RWPE2 (cell line): ENCODE measurements around the gene GTPBP6.
"Not testable (repeated sequence)": the region's sequence is repeated elsewhere in the genome, so short reads cannot be mapped to it uniquely, and the experiment has no call there.

ENCODE experiments used
- ATAC-seq: fragments of 200-7000 bp; cut with Tn5 transposase; 3 replicates; pipeline ENCODE4 v1.9.1; 2021; ENCODE audit warnings: low read depth
- DNase-seq: peaks from one replicate; pipeline ENCODE4 v3.0.0-alpha.2; 2020; ENCODE audit warnings: low spot score
- H3K27ac ChIP-seq: fragments of 450-650 bp; 2 replicates; pipeline ENCODE4 v1.5.1; 2017; ENCODE audit warnings: mild to moderate bottlenecking; ENCODE audit not compliant: poor library complexity, severe bottlenecking
- H3K27me3 ChIP-seq: fragments of 250-450 bp; sonication (Bioruptor Pico); 2 replicates; pipeline ENCODE4 v1.5.1; 2021; ENCODE audit warnings: mild to moderate bottlenecking, moderate library complexity; ENCODE audit not compliant: insufficient read depth, poor library complexity, severe bottlenecking
- H3K36me3 ChIP-seq: fragments of 250-450 bp; sonication (Bioruptor Pico); 2 replicates; pipeline ENCODE4 v1.5.1; 2020; ENCODE audit warnings: low read depth, mild to moderate bottlenecking, moderate library complexity
- H3K4me1 ChIP-seq: fragments of 250-450 bp; sonication (Bioruptor Pico); 2 replicates; pipeline ENCODE4 v1.5.1; 2021; ENCODE audit warnings: mild to moderate bottlenecking, moderate library complexity; ENCODE audit not compliant: insufficient read depth, poor library complexity, severe bottlenecking
- H3K4me3 ChIP-seq: fragments of 250-450 bp; sonication (Bioruptor Pico); 2 replicates; pipeline ENCODE4 v1.5.1; 2021; ENCODE audit warnings: mild to moderate bottlenecking, moderate library complexity; ENCODE audit not compliant: severe bottlenecking
- H3K9me3 ChIP-seq: fragments of 250-450 bp; sonication (Bioruptor Pico); 2 replicates; pipeline ENCODE4 v1.5.1; 2021; ENCODE audit warnings: mild to moderate bottlenecking, moderate library complexity; ENCODE audit not compliant: severe bottlenecking
- TF ChIP-seq, protein P1 (sequence below): fragments of 450-650 bp; IDR thresholded peaks from one replicate; pipeline ENCODE4 v1.5.1; 2017; ENCODE audit warnings: mild to moderate bottlenecking, moderate library complexity; ENCODE audit not compliant: poor library complexity, severe bottlenecking

Gene GTPBP6

DNA sequence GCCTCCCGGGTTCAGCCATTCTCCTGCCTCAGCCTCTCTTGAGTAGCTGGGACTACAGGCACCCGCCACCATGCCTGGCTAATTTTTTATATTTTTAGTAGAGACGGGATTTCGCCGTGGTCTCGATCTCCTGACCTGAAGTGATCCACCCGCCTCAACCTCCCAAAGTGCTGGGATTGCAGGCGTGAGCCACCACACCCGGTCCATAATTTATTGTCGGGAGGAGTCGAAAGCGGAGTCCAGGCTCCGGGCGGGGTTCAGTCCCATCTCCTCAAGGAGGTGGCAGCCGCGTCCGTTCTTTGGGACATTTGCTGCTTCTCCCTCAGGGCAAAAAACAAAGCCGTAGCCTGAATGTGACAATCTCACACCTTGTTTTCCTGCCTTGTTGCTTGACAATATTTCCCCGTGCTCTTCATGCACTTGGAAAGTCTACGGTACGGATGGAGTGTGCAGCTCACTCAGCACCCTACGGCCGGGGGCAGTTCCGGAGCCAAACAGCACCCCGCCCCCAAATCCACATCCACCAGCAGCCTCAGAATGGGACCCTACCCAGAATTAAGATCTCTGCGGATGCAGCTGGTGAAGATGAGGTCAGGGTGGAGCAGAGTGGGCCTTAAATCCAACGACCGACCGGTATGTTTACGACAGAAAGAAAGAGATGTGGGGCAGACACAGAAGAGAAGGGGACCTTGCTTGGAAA is 9.6 kb downstream of the GTPBP6 start:
- no peaks in the 10 kb centered on the region for H3K4me1 ChIP-seq
- TF ChIP-seq, protein P1, sequence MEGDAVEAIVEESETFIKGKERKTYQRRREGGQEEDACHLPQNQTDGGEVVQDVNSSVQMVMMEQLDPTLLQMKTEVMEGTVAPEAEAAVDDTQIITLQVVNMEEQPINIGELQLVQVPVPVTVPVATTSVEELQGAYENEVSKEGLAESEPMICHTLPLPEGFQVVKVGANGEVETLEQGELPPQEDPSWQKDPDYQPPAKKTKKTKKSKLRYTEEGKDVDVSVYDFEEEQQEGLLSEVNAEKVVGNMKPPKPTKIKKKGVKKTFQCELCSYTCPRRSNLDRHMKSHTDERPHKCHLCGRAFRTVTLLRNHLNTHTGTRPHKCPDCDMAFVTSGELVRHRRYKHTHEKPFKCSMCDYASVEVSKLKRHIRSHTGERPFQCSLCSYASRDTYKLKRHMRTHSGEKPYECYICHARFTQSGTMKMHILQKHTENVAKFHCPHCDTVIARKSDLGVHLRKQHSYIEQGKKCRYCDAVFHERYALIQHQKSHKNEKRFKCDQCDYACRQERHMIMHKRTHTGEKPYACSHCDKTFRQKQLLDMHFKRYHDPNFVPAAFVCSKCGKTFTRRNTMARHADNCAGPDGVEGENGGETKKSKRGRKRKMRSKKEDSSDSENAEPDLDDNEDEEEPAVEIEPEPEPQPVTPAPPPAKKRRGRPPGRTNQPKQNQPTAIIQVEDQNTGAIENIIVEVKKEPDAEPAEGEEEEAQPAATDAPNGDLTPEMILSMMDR, result no peak
- ATAC-seq, result no peak
- no peak overlapping the region for H3K27ac ChIP-seq
- DNase-seq, result no peak
- peaks cover 69% of the 10 kb centered on the region for H3K36me3 ChIP-seq
- no peak overlapping the region for H3K4me3 ChIP-seq
- H3K9me3 ChIP-seq, result no peaks in the 10 kb centered on the region
- H3K27me3 ChIP-seq, result no peaks in the 10 kb centered on the region

DNA sequence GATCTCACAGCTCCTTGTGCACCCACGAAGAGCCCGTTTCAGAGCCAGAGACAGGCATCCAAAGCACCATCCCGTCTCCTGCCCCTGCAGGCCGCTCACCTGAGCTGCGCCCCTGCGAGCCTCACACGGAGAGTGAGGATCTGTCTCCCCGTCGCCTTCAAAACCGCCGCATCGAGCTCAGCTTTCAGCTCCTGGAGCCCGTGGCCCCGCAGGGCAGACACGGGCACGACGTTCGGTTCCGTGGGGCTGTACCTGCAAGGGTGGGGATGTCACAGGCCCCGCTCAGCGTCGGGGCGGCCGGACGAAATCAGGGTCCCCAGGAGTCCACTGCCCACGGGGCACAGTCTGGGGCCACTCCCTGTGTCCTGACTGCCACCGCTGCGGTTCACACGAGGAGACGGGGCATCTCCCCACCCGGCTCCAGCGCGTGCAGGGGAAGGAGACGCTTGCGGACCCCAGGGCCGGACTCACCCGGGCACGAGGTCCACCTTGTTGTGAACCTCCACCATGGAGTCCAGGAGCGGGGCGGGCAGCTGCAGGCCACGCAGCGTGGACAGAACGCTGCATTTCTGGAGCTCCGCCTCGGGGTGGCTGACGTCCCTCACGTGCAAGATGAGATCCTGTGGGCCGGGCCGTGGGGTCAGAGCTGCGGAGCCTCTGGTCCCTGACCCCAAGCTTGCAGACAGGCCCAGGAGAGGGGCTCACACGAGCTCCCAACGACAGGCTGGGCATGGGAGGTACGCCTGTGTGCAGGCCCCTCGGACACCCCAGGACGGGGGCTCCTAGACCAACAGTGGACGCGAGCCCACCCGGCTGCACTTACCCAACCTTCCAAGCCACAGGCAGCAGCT is 11.1 kb downstream of the GTPBP6 start:
- ATAC-seq, result no peak
- no peaks in the 10 kb centered on the region for H3K9me3 ChIP-seq
- peaks cover 74% of the 10 kb centered on the region for H3K36me3 ChIP-seq
- H3K4me3 ChIP-seq, result no peak overlapping the region
- no peaks in the 10 kb centered on the region for H3K27me3 ChIP-seq
- no peak overlapping the region for H3K27ac ChIP-seq
- DNase-seq, result peak; percentile 73
- no peaks in the 10 kb centered on the region for H3K4me1 ChIP-seq
- TF ChIP-seq, protein P1, result no peak

DNA sequence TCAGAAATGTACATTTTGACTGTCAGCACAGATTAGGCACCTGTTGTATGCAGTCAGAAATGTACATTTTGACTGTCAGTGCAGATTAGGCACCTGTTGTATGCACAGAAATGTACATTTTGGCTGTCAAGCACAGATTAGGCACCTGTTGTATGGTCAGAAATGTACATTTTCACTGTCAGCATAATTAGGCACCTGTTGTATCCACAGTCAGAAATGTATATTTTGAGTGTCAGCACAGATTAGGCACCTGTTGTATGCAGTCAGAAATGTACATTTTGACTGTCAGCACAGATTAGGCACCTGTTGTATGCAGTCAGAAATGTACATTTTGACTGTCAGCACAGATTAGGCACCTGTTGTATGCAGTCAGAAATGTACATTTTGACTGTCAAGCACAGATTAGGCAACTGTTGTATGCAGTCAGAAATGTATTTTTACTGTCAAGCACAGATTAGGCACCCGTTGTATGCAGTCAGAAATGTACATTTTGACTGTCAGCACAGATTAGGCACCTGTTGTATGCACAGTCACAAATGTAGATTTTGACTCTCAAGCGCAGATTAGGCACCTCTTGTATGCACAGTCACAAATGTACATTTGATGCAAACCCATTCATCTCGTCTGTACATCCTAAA is 11.9 kb downstream of the GTPBP6 start:
- H3K4me1 ChIP-seq, H3K4me3 ChIP-seq, DNase-seq, ATAC-seq, H3K9me3 ChIP-seq, H3K27me3 ChIP-seq, H3K27ac ChIP-seq: not testable (repeated sequence)
- peaks cover 78% of the 10 kb centered on the region for H3K36me3 ChIP-seq

DNA sequence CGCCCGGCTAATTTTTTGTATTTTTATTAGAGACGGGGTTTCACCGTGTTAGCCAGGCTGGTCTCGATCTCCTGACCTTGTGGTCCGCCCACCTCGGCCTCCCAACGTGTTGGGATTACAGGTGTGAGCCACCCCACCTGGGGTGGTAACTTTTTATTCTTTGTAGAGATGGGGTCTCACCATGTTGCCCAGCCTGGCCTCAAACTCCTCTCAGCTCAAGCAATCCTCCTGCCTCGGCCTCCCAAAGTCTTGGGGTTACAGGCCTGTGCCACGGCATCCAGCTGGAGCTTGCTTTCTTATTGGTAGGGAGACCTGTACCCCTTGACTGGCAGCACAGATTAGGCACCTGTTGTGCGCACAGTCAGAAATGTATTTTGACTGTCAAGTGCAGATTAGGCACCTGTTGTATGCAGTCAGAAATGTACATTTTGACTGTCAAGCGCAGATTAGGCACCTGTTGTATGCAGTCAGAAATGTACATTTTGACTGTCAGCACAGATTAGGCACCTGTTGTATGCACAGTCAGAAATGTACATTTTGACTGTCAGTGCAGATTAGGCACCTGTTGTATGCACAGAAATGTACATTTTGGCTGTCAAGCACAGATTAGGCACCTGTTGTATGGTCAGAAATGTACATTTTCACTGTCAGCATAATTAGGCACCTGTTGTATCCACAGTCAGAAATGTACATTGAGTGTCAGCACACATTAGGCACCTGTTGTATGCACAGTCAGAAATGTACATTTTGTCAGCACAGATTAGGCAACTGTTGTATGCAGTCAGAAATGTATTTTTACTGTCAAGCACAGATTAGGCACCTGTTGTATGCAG is 12.6 kb downstream of the GTPBP6 start:
- not testable (repeated sequence) for H3K27ac ChIP-seq, H3K4me3 ChIP-seq, ATAC-seq, H3K9me3 ChIP-seq, H3K27me3 ChIP-seq, H3K4me1 ChIP-seq
- DNase-seq, result peak; percentile 47
- H3K36me3 ChIP-seq, result peaks cover 78% of the 10 kb centered on the region

DNA sequence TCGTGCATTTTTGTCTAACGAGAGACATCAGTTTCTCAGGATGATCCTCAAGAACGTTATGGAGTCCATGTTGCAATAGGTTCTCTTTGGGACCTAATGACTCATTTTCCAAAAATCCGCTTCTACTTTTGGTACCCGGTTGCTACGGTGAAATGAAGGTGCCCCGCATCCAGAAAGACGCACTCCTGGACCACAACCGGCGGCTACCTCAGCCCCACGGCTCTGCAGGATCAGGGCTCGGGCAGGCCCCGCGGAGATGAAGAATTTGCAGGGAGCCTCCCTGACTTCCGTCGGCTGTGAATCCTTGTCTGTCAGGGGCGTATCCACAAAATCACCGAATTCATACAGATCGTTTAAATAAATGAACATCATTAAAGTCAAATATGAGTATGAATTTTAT is 15.6 kb downstream of the GTPBP6 start:
- H3K27ac ChIP-seq, result no peak overlapping the region
- TF ChIP-seq, protein P1, result no peak
- DNase-seq (peak; percentile 44), ATAC-seq (no peak)
- peaks cover 86% of the 10 kb centered on the region for H3K36me3 ChIP-seq
- H3K4me3 ChIP-seq, result no peak overlapping the region
- no peaks in the 10 kb centered on the region for H3K27me3 ChIP-seq
- no peaks in the 10 kb centered on the region for H3K4me1 ChIP-seq
- no peaks in the 10 kb centered on the region for H3K9me3 ChIP-seq
